GM23248 (cell line): ENCODE results near the gene HRNR.
"Not testable (repeated sequence)": the region's sequence is repeated elsewhere in the genome, so short reads cannot be mapped to it uniquely, and the experiment has no call there.

ENCODE experiments used
- EZH2 ChIP-seq: fragments of 200-600 bp; sonication (generic); IDR thresholded peaks from 2 replicates; pipeline ENCODE4 v1.6.1; 2018; ENCODE audit warnings: antibody characterized with exemption, mild to moderate bottlenecking; ENCODE audit not compliant: insufficient read depth, poor library complexity, severe bottlenecking
- EZH2phosphoT487 ChIP-seq: fragments of 200-600 bp; sonication (generic); IDR thresholded peaks from 2 replicates; pipeline ENCODE4 v1.6.1; 2018; ENCODE audit warnings: antibody characterized with exemption, moderate library complexity, mild to moderate bottlenecking, low read depth; ENCODE audit not compliant: insufficient read depth

GRCh38 chr1:152214911-152215310 lies 9.1 kb downstream of the HRNR start:
- TF ChIP-seq EZH2phosphoT487, EZH2: not testable (repeated sequence)
